ENCODE data around the gene AGPAT3.

GRCh38 chr21:44020551-44020950 lies 155.5 kb downstream of the AGPAT3 start:
- TF ChIP-seq CTCF (IDR thresholded peaks at IDR 0.05) (no peak), POLR2AphosphoS5 (IDR thresholded peaks at IDR 0.05) (no peak), POLR2A (IDR thresholded peaks at IDR 0.05) (no peak)

All from suprapubic skin (tissue), 4 donors.